HepG2 (cell line): ENCODE data around the gene CYP4A22. TPM values are rescaled to one million over a fixed set of nuclear protein-coding genes. Genes with fewer than 3 reads are reported as not detected.

Experiments
- ATF1 ChIP-seq: IDR thresholded peaks from 2 replicates; pipeline ENCODE4 v1.6.1; 2016; ENCODE audit warnings: mild to moderate bottlenecking, control low read depth
- FOSL2 ChIP-seq: sonication (generic); formaldehyde crosslinking; IDR thresholded peaks from 2 replicates; pipeline ENCODE4 v1.4.0; 2020; ENCODE audit warnings: missing genetic modification reagents
- GATAD1 ChIP-seq: IDR thresholded peaks from 2 replicates; pipeline ENCODE4 v1.6.1; 2016; ENCODE audit warnings: missing genetic modification reagents, missing compliant biosample characterization
- GATAD2A ChIP-seq: IDR thresholded peaks from 2 replicates; pipeline ENCODE4 v1.6.1; 2016
- NAIF1 ChIP-seq: sonication (generic); formaldehyde crosslinking; IDR thresholded peaks from 2 replicates; pipeline ENCODE4 v1.5.0; 2020; ENCODE audit warnings: mild to moderate bottlenecking, missing genetic modification reagents, borderline replicate concordance
- NCOA5 ChIP-seq: sonication (generic); formaldehyde crosslinking; IDR thresholded peaks from 2 replicates; pipeline ENCODE4 v1.4.0; 2020; ENCODE audit warnings: missing genetic modification reagents
- PAWR ChIP-seq: sonication (generic); formaldehyde crosslinking; IDR thresholded peaks from 2 replicates; pipeline ENCODE4 v1.4.0; 2020; ENCODE audit warnings: missing genetic modification reagents, mild to moderate bottlenecking, borderline replicate concordance
- PCBP1 ChIP-seq: fragments of 200-400 bp; formaldehyde crosslinking; IDR thresholded peaks from 2 replicates; pipeline ENCODE4 v1.6.1; 2017; ENCODE audit warnings: mild to moderate bottlenecking, low read depth, low read length, borderline replicate concordance
- PRMT3 ChIP-seq: sonication (generic); formaldehyde crosslinking; IDR thresholded peaks from 2 replicates; pipeline ENCODE4 v1.8.1; 2022; ENCODE audit warnings: low read depth, mild to moderate bottlenecking, moderate library complexity, missing genetic modification reagents, borderline replicate concordance
- SAFB2 ChIP-seq: sonication (generic); formaldehyde crosslinking; IDR thresholded peaks from 2 replicates; pipeline ENCODE4 v1.5.1; 2020; ENCODE audit warnings: missing genetic modification reagents, low read depth, mild to moderate bottlenecking, borderline replicate concordance
- SRF ChIP-seq: IDR thresholded peaks from 2 replicates; pipeline ENCODE4 v1.6.1; 2011; ENCODE audit warnings: mild to moderate bottlenecking, low read depth, low read length, moderate library complexity
- TAF15 ChIP-seq: fragments of 200-400 bp; formaldehyde crosslinking; IDR thresholded peaks from one replicate; pipeline ENCODE4 v1.6.1; 2018; ENCODE audit warnings: mild to moderate bottlenecking, low read depth, low read length; ENCODE audit not compliant: poor library complexity, severe bottlenecking
- TCF12 ChIP-seq, 2 experiments: fragments of 450-650 bp in 1 of 2; sonication (generic) in 1 of 2; formaldehyde crosslinking in 1 of 2; IDR thresholded peaks; 2 replicates each; pipeline versions ENCODE4 v1.6.1 to v1.8.0; 2017 to 2022; ENCODE audit warnings: antibody characterized with exemption in 1 of 2, mild to moderate bottlenecking in 1 of 2, missing genetic modification reagents in 1 of 2, moderate library complexity in 1 of 2
- TEAD3 ChIP-seq: optimal IDR thresholded peaks from 2 replicates; pipeline ENCODE3; 2016; ENCODE audit warnings: borderline replicate concordance
- TOE1 ChIP-seq: sonication (generic); formaldehyde crosslinking; IDR thresholded peaks from 2 replicates; pipeline ENCODE4 v1.4.0; 2020; ENCODE audit warnings: mild to moderate bottlenecking, missing genetic modification reagents
- ZKSCAN8 ChIP-seq: IDR thresholded peaks from 2 replicates; pipeline ENCODE4 v1.6.1; 2016; ENCODE audit warnings: borderline replicate concordance, missing genetic modification reagents, missing compliant biosample characterization
- ZNF558 ChIP-seq: sonication (generic); formaldehyde crosslinking; IDR thresholded peaks from 2 replicates; pipeline ENCODE4 v1.9.0; 2022; ENCODE audit warnings: mild to moderate bottlenecking, missing genetic modification reagents, borderline replicate concordance
- polyA plus RNA-seq, 8 experiments: library from polyadenylated mRNA; depleted of rRNA in 3 of 8; stranded (reverse) in 7 of 8; unstranded in 1 of 8; fragments of >200 nt; fragmentation: Illumina TruSeq in 4 of 8; extraction: Trizol in 4 of 8; gene quantifications; 2 replicates each; pipeline versions ENCODE4 v1.2.1 to v1.2.3, GENCODE V29; 2011 to 2016; ENCODE audit warnings: low read depth in 4 of 8, missing spikeins in 1 of 8, mixed read lengths in 1 of 8; ENCODE audit not compliant: insufficient read depth in 1 of 8
- total RNA-seq, 5 experiments: library from RNA; depleted of rRNA; stranded (reverse); fragments of >200 nt; fragmentation: Illumina TruSeq; extraction: Trizol; gene quantifications; 2 replicates each; pipeline ENCODE4 v1.2.3, GENCODE V29; 2016; ENCODE audit warnings: low read depth in 1 of 5
- TF ChIP-seq, protein P1 (sequence below): fragments of 450-650 bp; IDR thresholded peaks from 2 replicates; pipeline ENCODE4 v1.6.1; 2017
- TF ChIP-seq, protein P2 (sequence below): sonication (generic); formaldehyde crosslinking; IDR thresholded peaks from 2 replicates; pipeline ENCODE4 v1.4.0; 2020; ENCODE audit warnings: missing genetic modification reagents
- TF ChIP-seq, protein P3 (sequence below): sonication (generic); formaldehyde crosslinking; IDR thresholded peaks from 2 replicates; pipeline ENCODE4 v1.9.0; 2021; ENCODE audit warnings: missing genetic modification reagents, mild to moderate bottlenecking, borderline replicate concordance
- TF ChIP-seq, protein P4 (sequence below), 2 experiments: IDR thresholded peaks; 2 replicates each; pipeline ENCODE4 v1.6.1; 2011 to 2012; ENCODE audit warnings: low read length in 2 of 2, borderline replicate concordance in 1 of 2, low read depth in 1 of 2, mild to moderate bottlenecking in 1 of 2, moderate library complexity in 1 of 2

Gene CYP4A22
- total and polyA plus RNA-seq, 2 of the 13 experiments (the other 11 are each of a cell fraction or from before 2014, with no cell fraction given), result not detected

DNA sequence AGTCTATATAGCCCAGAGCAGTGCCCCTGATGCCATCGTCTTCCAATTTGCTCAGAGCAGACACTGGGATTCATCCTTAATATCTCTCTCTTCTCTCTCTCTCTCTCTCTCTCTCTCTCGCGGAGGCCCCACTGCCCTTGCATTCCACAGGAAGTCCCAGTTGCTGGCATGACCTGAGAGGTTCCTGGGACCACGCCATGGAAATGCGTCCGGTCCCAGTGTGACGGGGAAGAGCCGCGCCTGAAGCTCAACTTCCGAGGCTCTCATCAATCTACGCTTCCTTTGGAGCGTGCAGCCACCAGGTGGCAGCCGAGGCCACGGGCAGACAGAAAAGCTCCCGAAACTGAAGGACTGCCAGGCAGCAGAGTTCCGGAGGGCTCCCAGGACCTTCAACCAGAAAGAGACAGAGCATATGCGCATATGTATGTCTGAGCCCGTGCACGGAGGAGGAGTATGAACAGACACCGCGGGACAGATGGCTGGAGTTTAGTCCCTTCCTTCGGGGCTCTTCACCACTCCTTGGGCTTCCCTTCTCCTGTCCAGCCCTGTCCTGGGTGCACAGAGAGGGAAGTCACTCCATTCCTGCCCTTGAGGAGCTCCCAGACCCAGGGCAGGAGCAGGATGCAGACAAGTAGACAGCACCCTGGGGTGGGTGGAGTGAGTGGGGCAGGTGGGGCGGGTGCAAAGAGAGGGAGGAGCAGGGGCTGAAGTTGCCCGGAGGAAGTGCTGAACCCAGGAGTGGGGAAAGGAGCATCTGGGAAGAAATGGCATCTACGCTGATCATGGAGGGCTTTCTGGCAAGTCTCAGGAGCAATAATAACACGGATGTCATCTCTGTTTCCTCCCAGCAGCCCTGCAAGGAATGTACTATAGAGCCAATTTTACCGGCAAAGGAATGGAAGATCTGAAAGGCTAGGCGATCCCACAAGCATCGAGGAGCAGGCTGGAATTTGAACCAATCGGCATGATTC, 42.1 kb downstream of the CYP4A22 start (continued):
- TF ChIP-seq FOSL2 (peak; percentile 25; the same call in 1 of the 2 replicates), NCOA5 (CRISPR knock-in tag) (no peak), TOE1 (CRISPR knock-in tag) (no peak; the same call in 1 of the 2 replicates), TAF15 (no peak), ZKSCAN8 (CRISPR knock-in tag) (peak; percentile 84; the same call in 1 of the 2 replicates), SAFB2 (CRISPR knock-in tag) (no peak), GATAD2A (CRISPR knock-in tag) (peak; percentile 62), PAWR (CRISPR knock-in tag) (no peak), TCF12 (IDR thresholded peaks at IDR 0.05) (no peak), TCF12 (CRISPR knock-in tag; IDR thresholded peaks at IDR 0.05) (no peak), ZNF558 (CRISPR knock-in tag) (no peak), PCBP1 (peak; percentile 50; the same call in 1 of the 2 replicates), SRF (0 out of 2 replicates have a peak, but pooled peaks have one; percentile 33), TEAD3 (CRISPR knock-in tag) (peak; percentile 74), ATF1 (CRISPR knock-in tag) (peak; percentile 95), NAIF1 (no peak), GATAD1 (peak; percentile 99), PRMT3 (no peak)
- TF ChIP-seq, protein P1, sequence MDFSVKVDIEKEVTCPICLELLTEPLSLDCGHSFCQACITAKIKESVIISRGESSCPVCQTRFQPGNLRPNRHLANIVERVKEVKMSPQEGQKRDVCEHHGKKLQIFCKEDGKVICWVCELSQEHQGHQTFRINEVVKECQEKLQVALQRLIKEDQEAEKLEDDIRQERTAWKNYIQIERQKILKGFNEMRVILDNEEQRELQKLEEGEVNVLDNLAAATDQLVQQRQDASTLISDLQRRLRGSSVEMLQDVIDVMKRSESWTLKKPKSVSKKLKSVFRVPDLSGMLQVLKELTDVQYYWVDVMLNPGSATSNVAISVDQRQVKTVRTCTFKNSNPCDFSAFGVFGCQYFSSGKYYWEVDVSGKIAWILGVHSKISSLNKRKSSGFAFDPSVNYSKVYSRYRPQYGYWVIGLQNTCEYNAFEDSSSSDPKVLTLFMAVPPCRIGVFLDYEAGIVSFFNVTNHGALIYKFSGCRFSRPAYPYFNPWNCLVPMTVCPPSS, result no peak
- TF ChIP-seq, protein P2, sequence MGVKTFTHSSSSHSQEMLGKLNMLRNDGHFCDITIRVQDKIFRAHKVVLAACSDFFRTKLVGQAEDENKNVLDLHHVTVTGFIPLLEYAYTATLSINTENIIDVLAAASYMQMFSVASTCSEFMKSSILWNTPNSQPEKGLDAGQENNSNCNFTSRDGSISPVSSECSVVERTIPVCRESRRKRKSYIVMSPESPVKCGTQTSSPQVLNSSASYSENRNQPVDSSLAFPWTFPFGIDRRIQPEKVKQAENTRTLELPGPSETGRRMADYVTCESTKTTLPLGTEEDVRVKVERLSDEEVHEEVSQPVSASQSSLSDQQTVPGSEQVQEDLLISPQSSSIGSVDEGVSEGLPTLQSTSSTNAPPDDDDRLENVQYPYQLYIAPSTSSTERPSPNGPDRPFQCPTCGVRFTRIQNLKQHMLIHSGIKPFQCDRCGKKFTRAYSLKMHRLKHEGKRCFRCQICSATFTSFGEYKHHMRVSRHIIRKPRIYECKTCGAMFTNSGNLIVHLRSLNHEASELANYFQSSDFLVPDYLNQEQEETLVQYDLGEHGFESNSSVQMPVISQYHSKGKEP (CRISPR knock-in tag), result no peak
- TF ChIP-seq, protein P3, sequence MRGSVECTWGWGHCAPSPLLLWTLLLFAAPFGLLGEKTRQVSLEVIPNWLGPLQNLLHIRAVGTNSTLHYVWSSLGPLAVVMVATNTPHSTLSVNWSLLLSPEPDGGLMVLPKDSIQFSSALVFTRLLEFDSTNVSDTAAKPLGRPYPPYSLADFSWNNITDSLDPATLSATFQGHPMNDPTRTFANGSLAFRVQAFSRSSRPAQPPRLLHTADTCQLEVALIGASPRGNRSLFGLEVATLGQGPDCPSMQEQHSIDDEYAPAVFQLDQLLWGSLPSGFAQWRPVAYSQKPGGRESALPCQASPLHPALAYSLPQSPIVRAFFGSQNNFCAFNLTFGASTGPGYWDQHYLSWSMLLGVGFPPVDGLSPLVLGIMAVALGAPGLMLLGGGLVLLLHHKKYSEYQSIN (CRISPR knock-in tag), result no peak
- TF ChIP-seq, protein P4, sequence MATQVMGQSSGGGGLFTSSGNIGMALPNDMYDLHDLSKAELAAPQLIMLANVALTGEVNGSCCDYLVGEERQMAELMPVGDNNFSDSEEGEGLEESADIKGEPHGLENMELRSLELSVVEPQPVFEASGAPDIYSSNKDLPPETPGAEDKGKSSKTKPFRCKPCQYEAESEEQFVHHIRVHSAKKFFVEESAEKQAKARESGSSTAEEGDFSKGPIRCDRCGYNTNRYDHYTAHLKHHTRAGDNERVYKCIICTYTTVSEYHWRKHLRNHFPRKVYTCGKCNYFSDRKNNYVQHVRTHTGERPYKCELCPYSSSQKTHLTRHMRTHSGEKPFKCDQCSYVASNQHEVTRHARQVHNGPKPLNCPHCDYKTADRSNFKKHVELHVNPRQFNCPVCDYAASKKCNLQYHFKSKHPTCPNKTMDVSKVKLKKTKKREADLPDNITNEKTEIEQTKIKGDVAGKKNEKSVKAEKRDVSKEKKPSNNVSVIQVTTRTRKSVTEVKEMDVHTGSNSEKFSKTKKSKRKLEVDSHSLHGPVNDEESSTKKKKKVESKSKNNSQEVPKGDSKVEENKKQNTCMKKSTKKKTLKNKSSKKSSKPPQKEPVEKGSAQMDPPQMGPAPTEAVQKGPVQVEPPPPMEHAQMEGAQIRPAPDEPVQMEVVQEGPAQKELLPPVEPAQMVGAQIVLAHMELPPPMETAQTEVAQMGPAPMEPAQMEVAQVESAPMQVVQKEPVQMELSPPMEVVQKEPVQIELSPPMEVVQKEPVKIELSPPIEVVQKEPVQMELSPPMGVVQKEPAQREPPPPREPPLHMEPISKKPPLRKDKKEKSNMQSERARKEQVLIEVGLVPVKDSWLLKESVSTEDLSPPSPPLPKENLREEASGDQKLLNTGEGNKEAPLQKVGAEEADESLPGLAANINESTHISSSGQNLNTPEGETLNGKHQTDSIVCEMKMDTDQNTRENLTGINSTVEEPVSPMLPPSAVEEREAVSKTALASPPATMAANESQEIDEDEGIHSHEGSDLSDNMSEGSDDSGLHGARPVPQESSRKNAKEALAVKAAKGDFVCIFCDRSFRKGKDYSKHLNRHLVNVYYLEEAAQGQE (IDR thresholded peaks at IDR 0.05; ENCODE audit: borderline replicate concordance in 1 of 2, low read depth in 1 of 2, low read length in 2 of 2), result no peak
